Measurements from ENCODE around the gene B4GALNT3. TPM values are rescaled to one million over a fixed set of nuclear protein-coding genes. Genes with fewer than 3 reads are reported as not detected.
A peak's percentile ranks its signal among the peaks of the same experiment; 100 is the strongest.
"Not testable (repeated sequence)": the region's sequence is repeated elsewhere in the genome, so short reads cannot be mapped to it uniquely, and the experiment has no call there.

Gene B4GALNT3
- total and polyA plus RNA-seq, 2 of the 13 experiments (the other 11 are each of a cell fraction or from before 2014, with no cell fraction given): 3.2 to 4.4 TPM

DNA sequence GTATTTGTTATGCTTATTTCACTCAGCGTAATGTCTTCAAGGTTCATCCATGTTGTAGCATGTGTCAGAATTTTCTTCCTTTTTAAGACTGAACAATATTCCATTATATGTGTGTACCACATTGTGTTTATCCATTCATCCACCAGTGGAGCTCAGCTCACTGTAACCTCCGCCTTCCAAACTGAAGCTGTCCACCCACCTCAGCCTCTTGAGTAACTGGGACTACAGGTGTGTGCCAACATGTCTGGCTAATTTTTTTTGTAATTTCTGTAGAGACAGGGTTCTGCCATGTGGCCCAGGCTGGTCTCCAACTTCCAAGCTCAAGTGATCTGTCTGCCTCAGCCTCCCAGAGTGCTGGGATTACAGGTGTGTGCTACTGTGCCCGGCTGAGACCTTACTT is 37.2 kb upstream of the B4GALNT3 start (continued):
- TF ChIP-seq, protein P1, sequence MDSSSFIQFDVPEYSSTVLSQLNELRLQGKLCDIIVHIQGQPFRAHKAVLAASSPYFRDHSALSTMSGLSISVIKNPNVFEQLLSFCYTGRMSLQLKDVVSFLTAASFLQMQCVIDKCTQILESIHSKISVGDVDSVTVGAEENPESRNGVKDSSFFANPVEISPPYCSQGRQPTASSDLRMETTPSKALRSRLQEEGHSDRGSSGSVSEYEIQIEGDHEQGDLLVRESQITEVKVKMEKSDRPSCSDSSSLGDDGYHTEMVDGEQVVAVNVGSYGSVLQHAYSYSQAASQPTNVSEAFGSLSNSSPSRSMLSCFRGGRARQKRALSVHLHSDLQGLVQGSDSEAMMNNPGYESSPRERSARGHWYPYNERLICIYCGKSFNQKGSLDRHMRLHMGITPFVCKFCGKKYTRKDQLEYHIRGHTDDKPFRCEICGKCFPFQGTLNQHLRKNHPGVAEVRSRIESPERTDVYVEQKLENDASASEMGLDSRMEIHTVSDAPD (CRISPR knock-in tag; IDR thresholded peaks at IDR 0.05): no peak
- no peak for TF ChIP-seq FOXJ3 (CRISPR knock-in tag; IDR thresholded peaks at IDR 0.05; ENCODE audit: borderline replicate concordance)

DNA sequence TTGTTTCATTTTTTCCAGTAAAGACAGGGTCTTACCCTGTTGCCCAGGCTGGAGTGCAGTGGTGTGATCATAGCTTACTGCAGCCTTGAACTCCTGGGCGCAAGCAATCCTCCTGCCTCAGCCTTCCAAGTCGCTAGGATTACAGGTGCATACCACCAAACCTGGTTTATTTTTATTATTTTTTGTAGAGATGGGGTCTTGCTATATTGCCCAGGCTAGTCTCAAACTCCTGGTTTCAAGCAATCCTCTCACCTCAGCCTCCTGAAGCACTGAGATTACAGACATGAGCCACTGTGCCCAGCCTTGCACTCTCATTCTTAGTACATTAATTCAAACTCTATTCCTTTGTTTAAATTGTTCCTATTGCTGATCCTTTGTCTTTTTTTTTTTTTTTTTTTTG is 24.0 kb upstream of the B4GALNT3 start:
- in situ Hi-C loops (cut with HindIII; ENCODE audit: extremely low pct_ligation_motif_present, low pct_unique_long_range_greater_than_20kb); H2AFZ ChIP-seq (ENCODE audit: low read length); H3K4me2 ChIP-seq (ENCODE audit: low read depth, low read length); H3K79me2 ChIP-seq (ENCODE audit: insufficient read depth, low read length); H3K9me3 ChIP-seq (ENCODE audit: low read length); FAIRE-seq; H3K4me3 ChIP-seq (replicated peaks in 1 of 3; ENCODE audit: insufficient read depth in 1 of 3, low read depth in 2 of 3, low read length in 3 of 3); H3K9ac ChIP-seq (ENCODE audit: insufficient read depth, low read depth, low read length); H4K20me1 ChIP-seq (ENCODE audit: insufficient read depth, low read length); ATAC-seq; H3K27ac ChIP-seq (ENCODE audit: extremely low read length, insufficient read depth, low read length); intact Hi-C loops (cut with micrococcal nuclease; ENCODE audit: unreplicated experiment); DNase-seq (ENCODE audit: low spot score); BruUV-seq (replicated peaks); H3K27me3 ChIP-seq (ENCODE audit: control insufficient read depth in 1 of 2, insufficient read depth in 2 of 2, low read length in 2 of 2); H3K4me1 ChIP-seq (ENCODE audit: insufficient read depth, low read length); POLR2A ChIA-PET; CTCF ChIA-PET (ENCODE audit: low intra/inter-chr PET ratio, low total read pairs): not testable (repeated sequence)
- H3K36me3 ChIP-seq (replicated peaks in 1 of 2; ENCODE audit: control insufficient read depth in 1 of 2, insufficient read depth in 2 of 2, low read length in 2 of 2): peaks cover 9 to 62% of the 10 kb centered on the region in 2 experiments
- TF ChIP-seq ZNF121 (CRISPR knock-in tag; IDR thresholded peaks at IDR 0.05): 0 out of 2 replicates have a peak, but pooled peaks have one; percentile 29
- WGBS (ENCODE audit: low lambda C conversion rate): 90% methylated on average over 2 of the region's 2 CpGs

DNA sequence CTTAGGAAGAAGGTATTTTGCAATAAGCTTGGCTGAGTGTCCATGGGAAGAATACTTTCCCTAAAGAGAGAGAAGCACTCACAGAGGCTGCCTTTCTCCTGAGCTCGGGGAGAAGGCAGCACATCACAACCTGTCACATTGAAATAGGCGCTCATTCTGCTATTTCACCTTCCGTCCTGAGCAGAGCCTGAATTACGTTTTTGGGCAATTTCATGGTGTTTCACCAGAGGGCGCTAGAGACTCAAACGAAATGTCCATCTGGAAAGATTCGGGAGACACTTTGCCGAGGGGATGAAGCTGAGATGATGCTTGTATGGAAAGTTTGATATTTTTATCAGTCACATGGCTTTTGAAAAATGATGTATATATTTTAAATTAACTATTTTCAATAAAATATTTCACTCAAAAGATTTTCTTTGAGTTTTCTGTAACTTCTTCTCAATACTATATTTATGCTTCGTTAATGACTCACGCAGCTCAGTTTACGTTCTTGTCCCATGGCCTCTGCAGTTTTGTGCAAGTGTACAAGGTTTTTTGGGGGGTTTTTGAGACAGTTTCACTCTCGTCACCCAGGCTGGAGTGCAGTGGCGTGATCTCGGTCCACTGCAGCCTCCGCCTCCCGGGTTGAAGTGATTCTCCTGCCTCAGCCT is 17.4 kb upstream of the B4GALNT3 start:
- Histone ChIP-seq H3K27ac (ENCODE audit: extremely low read length, insufficient read depth, low read length) (no peak overlapping the region), H3K27me3 (ENCODE audit: control insufficient read depth in 1 of 2, insufficient read depth in 2 of 2, low read length in 2 of 2) (no peaks in the 10 kb centered on the region), H4K20me1 (ENCODE audit: insufficient read depth, low read length) (no peaks in the 10 kb centered on the region), H3K36me3 (replicated peaks in 1 of 2; ENCODE audit: control insufficient read depth in 1 of 2, insufficient read depth in 2 of 2, low read length in 2 of 2) (peaks cover 4 to 33% of the 10 kb centered on the region in 2 experiments), H3K4me3 (replicated peaks in 1 of 3; ENCODE audit: insufficient read depth in 1 of 3, low read depth in 2 of 3, low read length in 3 of 3) (no peak overlapping the region), H3K79me2 (ENCODE audit: insufficient read depth, low read length) (no peaks in the 10 kb centered on the region), H3K4me2 (ENCODE audit: low read depth, low read length) (no peak overlapping the region), H3K9me3 (ENCODE audit: low read length) (no peaks in the 10 kb centered on the region), H3K9ac (ENCODE audit: insufficient read depth, low read depth, low read length) (no peak overlapping the region), H2AFZ (ENCODE audit: low read length) (no peak overlapping the region), H3K4me1 (ENCODE audit: insufficient read depth, low read length) (no peaks in the 10 kb centered on the region)
- DNase-seq (ENCODE audit: low spot score): peak; percentile 36
- intact Hi-C loops (cut with micrococcal nuclease; ENCODE audit: unreplicated experiment) (no loop called here), in situ Hi-C loops (cut with HindIII; ENCODE audit: extremely low pct_ligation_motif_present, low pct_unique_long_range_greater_than_20kb) (no loop called here)
- no TSS peak for BruUV-seq (replicated peaks)
- 71% methylated on average over 16 of the region's 16 CpGs for WGBS (ENCODE audit: low lambda C conversion rate)
- ChIA-PET CTCF (ENCODE audit: low intra/inter-chr PET ratio, low total read pairs) (interaction anchor here (1.1 to 1.7 kb wide), 3 partner anchors 9 to 105 kb away, joined by 4 to 11 read pairs (median 9); no protein-coding TSS in a partner anchor), POLR2A (no interaction called here)
- peak; percentile 44; the same call in 2 of the 3 replicates for ATAC-seq
- peak; percentile 82 for FAIRE-seq
- TF ChIP-seq, protein P2, sequence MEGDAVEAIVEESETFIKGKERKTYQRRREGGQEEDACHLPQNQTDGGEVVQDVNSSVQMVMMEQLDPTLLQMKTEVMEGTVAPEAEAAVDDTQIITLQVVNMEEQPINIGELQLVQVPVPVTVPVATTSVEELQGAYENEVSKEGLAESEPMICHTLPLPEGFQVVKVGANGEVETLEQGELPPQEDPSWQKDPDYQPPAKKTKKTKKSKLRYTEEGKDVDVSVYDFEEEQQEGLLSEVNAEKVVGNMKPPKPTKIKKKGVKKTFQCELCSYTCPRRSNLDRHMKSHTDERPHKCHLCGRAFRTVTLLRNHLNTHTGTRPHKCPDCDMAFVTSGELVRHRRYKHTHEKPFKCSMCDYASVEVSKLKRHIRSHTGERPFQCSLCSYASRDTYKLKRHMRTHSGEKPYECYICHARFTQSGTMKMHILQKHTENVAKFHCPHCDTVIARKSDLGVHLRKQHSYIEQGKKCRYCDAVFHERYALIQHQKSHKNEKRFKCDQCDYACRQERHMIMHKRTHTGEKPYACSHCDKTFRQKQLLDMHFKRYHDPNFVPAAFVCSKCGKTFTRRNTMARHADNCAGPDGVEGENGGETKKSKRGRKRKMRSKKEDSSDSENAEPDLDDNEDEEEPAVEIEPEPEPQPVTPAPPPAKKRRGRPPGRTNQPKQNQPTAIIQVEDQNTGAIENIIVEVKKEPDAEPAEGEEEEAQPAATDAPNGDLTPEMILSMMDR (CRISPR knock-in tag; IDR thresholded peaks at IDR 0.05): peak; percentile 73
- no peak for TF ChIP-seq HMG20A (CRISPR knock-in tag; IDR thresholded peaks at IDR 0.05; ENCODE audit: borderline replicate concordance)
- no peak for TF ChIP-seq ZNF10 (CRISPR knock-in tag; IDR thresholded peaks at IDR 0.05; ENCODE audit: borderline replicate concordance, low read depth)
- TF ChIP-seq KAT2B (IDR thresholded peaks at IDR 0.05; ENCODE audit: borderline replicate concordance, low read depth, low read length): no peak
- 0 out of 2 replicates have a peak, but pooled peaks have one; percentile 35 for TF ChIP-seq ZMYM4 (CRISPR knock-in tag; IDR thresholded peaks at IDR 0.05)
- TF ChIP-seq, protein P3, sequence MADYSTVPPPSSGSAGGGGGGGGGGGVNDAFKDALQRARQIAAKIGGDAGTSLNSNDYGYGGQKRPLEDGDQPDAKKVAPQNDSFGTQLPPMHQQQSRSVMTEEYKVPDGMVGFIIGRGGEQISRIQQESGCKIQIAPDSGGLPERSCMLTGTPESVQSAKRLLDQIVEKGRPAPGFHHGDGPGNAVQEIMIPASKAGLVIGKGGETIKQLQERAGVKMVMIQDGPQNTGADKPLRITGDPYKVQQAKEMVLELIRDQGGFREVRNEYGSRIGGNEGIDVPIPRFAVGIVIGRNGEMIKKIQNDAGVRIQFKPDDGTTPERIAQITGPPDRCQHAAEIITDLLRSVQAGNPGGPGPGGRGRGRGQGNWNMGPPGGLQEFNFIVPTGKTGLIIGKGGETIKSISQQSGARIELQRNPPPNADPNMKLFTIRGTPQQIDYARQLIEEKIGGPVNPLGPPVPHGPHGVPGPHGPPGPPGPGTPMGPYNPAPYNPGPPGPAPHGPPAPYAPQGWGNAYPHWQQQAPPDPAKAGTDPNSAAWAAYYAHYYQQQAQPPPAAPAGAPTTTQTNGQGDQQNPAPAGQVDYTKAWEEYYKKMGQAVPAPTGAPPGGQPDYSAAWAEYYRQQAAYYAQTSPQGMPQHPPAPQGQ (CRISPR knock-in tag; IDR thresholded peaks at IDR 0.05; ENCODE audit: borderline replicate concordance): no peak
- peak; percentile 52; the same call in 1 of the 2 replicates for TF ChIP-seq SMC3 (IDR thresholded peaks at IDR 0.05; ENCODE audit: low read length)
- no peak for TF ChIP-seq ZNF44 (CRISPR knock-in tag; IDR thresholded peaks at IDR 0.05)
